HEK293T (cell line): Measurements from ENCODE around the gene ARID2.

Experiments
- CTCF ChIA-PET: fragments of 350-600 bp; formaldehyde crosslinking; extraction: SDS; loops from one replicate; lab custom pipeline; 2021; ENCODE audit warnings: antibody characterized with exemption, inconsistent platforms; lab: Yijun Ruan, JAX
- POLR2A ChIA-PET: fragments of 350-600 bp; formaldehyde crosslinking; extraction: SDS; loops from one replicate; lab custom pipeline; 2020; ENCODE audit warnings: antibody characterized with exemption, inconsistent platforms; lab: Yijun Ruan, JAX
- DNase-seq: peaks from one replicate; pipeline ENCODE4 v3.0.0; 2012; ENCODE audit warnings: mixed read lengths; ENCODE audit errors: extremely low spot score
- ARNT ChIP-seq: fragments of 450-650 bp; IDR thresholded peaks from 2 replicates; pipeline ENCODE4 v1.6.1; 2017; ENCODE audit warnings: mild to moderate bottlenecking
- BHLHE40 ChIP-seq: fragments of 450-650 bp; IDR thresholded peaks from 2 replicates; pipeline ENCODE4 v1.6.1; 2016; ENCODE audit warnings: mild to moderate bottlenecking, moderate library complexity, borderline replicate concordance
- CTBP1 ChIP-seq: fragments of 450-650 bp; IDR thresholded peaks from 2 replicates; pipeline ENCODE4 v1.6.1; 2016; ENCODE audit warnings: borderline replicate concordance
- ELF4 ChIP-seq: fragments of 450-650 bp; IDR thresholded peaks from 2 replicates; pipeline ENCODE4 v1.6.1; 2017; ENCODE audit warnings: antibody characterized with exemption
- FOXA1 ChIP-seq: fragments of 450-650 bp; IDR thresholded peaks from 2 replicates; pipeline ENCODE4 v1.6.1; 2016; ENCODE audit warnings: mild to moderate bottlenecking
- FOXK2 ChIP-seq: fragments of 450-650 bp; IDR thresholded peaks from 2 replicates; pipeline ENCODE4 v1.6.1; 2016; ENCODE audit warnings: mild to moderate bottlenecking
- FOXM1 ChIP-seq: fragments of 450-650 bp; IDR thresholded peaks from 2 replicates; pipeline ENCODE4 v1.6.1; 2017; ENCODE audit warnings: mild to moderate bottlenecking, borderline replicate concordance
- HDGF ChIP-seq: fragments of 450-650 bp; IDR thresholded peaks from 2 replicates; pipeline ENCODE4 v1.6.1; 2017; ENCODE audit warnings: antibody characterized with exemption, borderline replicate concordance
- L3MBTL2 ChIP-seq: fragments of 450-650 bp; conservative IDR thresholded peaks from 2 replicates; pipeline ENCODE4 v1.6.1; 2016; ENCODE audit warnings: mild to moderate bottlenecking
- LEF1 ChIP-seq: fragments of 450-650 bp; IDR thresholded peaks from 2 replicates; pipeline ENCODE4 v1.6.1; 2017; ENCODE audit warnings: mild to moderate bottlenecking, borderline replicate concordance
- NFRKB ChIP-seq: fragments of 450-650 bp; IDR thresholded peaks from 2 replicates; pipeline ENCODE4 v1.6.1; 2016; ENCODE audit warnings: mild to moderate bottlenecking, moderate library complexity
- PKNOX1 ChIP-seq: fragments of 450-650 bp; IDR thresholded peaks from 2 replicates; pipeline ENCODE4 v1.6.1; 2016
- SP1 ChIP-seq: fragments of 450-650 bp; IDR thresholded peaks from 2 replicates; pipeline ENCODE4 v1.6.1; 2017
- SUZ12 ChIP-seq: fragments of 450-650 bp; IDR thresholded peaks from 2 replicates; pipeline ENCODE4 v1.6.1; 2016; ENCODE audit warnings: mild to moderate bottlenecking
- TARDBP ChIP-seq: fragments of 450-650 bp; IDR thresholded peaks from 2 replicates; pipeline ENCODE4 v1.6.1; 2016
- ZNF384 ChIP-seq: fragments of 450-650 bp; IDR thresholded peaks from 2 replicates; pipeline ENCODE4 v1.6.1; 2016

Gene ARID2

GRCh38 chr12:45893240-45893639, 163.7 kb downstream of the ARID2 start:
- TF ChIP-seq NFRKB: no peak
- no peak for TF ChIP-seq FOXM1
- no peak for TF ChIP-seq TARDBP
- TF ChIP-seq ZNF384: no peak
- TF ChIP-seq FOXK2: no peak
- TF ChIP-seq ARNT: no peak
- TF ChIP-seq CTBP1: no peak
- TF ChIP-seq SUZ12: no peak
- TF ChIP-seq BHLHE40: no peak
- TF ChIP-seq SP1: no peak
- no peak for TF ChIP-seq HDGF
- no peak for TF ChIP-seq LEF1
- no peak for TF ChIP-seq L3MBTL2
- TF ChIP-seq ELF4: no peak
- peak; percentile 18 for DNase-seq
- ChIA-PET CTCF (no interaction called here), POLR2A (interaction anchor here (0.8 kb wide), 1 partner anchor 165 kb away, joined by 3 read pairs; no protein-coding TSS in a partner anchor)

- ChIA-PET CTCF (no interaction called here), POLR2A (no interaction called here)
- no peak for DNase-seq
- no peak for TF ChIP-seq ARNT
- TF ChIP-seq SUZ12: no peak
Measured at GRCh38 chr12:45895961-45896360, 166.5 kb downstream of the ARID2 start.

- TF ChIP-seq TARDBP (no peak), NFRKB (no peak), ZNF384 (no peak), FOXK2 (no peak), ELF4 (no peak), L3MBTL2 (no peak), FOXA1 (no peak), LEF1 (no peak), SUZ12 (no peak), BHLHE40 (no peak), ARNT (no peak)
- ChIA-PET POLR2A (no interaction called here), CTCF (no interaction called here)
- DNase-seq: no peak
Measured at GRCh38 chr12:45898094-45898493, 168.6 kb downstream of the ARID2 start.

DNA sequence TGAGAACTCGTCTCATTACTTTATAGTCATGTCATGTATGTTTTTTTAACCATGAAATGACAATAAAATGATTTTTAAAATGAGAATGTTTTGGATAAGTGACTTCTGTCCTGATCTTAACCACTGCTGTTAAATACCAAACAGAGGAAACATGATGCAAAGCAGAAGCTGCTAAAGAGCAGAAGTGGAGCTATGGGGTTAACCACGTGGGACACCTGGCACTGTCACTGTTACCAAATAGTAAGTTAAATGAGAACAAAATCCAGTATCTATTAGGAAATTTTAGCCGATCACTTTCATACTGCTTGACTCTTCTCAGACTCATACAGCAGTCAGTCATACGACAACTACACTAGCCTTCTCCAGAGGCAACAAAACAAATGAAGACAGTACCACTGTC, 178.4 kb downstream of the ARID2 start:
- DNase-seq: no peak
- no peak for TF ChIP-seq TARDBP
- TF ChIP-seq ZNF384: no peak
- TF ChIP-seq FOXM1: no peak
- TF ChIP-seq L3MBTL2: no peak
- no peak for TF ChIP-seq PKNOX1
- TF ChIP-seq ELF4: no peak
- TF ChIP-seq LEF1: no peak
- TF ChIP-seq NFRKB: no peak
- no peak for TF ChIP-seq ARNT
- TF ChIP-seq SUZ12: no peak
- no peak for TF ChIP-seq BHLHE40
- no peak for TF ChIP-seq CTBP1
- ChIA-PET CTCF (no interaction called here), POLR2A (no interaction called here)

GRCh38 chr12:45909041-45909713, 179.7 kb downstream of the ARID2 start:
- no peak for DNase-seq
- POLR2A ChIA-PET: no interaction called here
- no peak for TF ChIP-seq TARDBP
- no peak for TF ChIP-seq SUZ12
- no peak for TF ChIP-seq ELF4
- TF ChIP-seq ARNT: no peak
- TF ChIP-seq NFRKB: no peak
- no peak for TF ChIP-seq BHLHE40
- TF ChIP-seq PKNOX1: no peak
- no peak for TF ChIP-seq ZNF384
- no peak for TF ChIP-seq SP1
- no peak for TF ChIP-seq FOXM1
- no peak for TF ChIP-seq L3MBTL2
- CTCF ChIA-PET: no interaction called here

GRCh38 chr12:45912774-45913173, 183.3 kb downstream of the ARID2 start:
- no peak for DNase-seq

DNA sequence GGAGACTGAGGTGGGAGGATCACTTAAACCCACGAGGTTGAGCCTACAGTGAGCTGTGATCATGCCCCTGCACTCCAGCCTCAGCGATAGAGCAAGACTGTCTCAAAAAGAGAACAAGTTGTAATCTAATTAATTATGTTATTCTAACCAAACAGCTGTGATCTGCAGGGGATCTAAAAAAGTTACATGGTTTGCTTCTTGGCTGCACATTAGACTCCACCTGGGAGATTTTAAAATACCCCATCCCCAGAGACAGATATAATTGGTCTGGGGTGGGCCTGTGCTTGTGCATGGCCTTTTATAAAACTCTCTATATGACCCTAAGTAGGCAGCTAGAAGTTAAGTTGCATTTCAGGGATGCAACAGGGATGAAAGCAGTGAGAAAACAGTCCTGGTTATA, 184.1 kb downstream of the ARID2 start:
- CTCF ChIA-PET: no interaction called here
- DNase-seq: no peak
- TF ChIP-seq CTBP1: no peak
- TF ChIP-seq TARDBP: no peak
- TF ChIP-seq FOXM1: no peak
- TF ChIP-seq SP1: no peak
- no peak for TF ChIP-seq NFRKB
- no peak for TF ChIP-seq L3MBTL2
- POLR2A ChIA-PET: interaction anchor here (0.6 kb wide), 1 partner anchor 75 kb away, joined by 3 read pairs; no protein-coding TSS in a partner anchor

More at GRCh38 chr12:45912774-45913173, 183.3 kb downstream of the ARID2 start:
- ChIA-PET CTCF (no interaction called here), POLR2A (interaction anchor here (0.6 kb wide), 1 partner anchor 74 kb away, joined by 3 read pairs; no protein-coding TSS in a partner anchor)
- TF ChIP-seq ARNT (no peak), NFRKB (no peak), L3MBTL2 (no peak), BHLHE40 (no peak), ZNF384 (no peak), CTBP1 (no peak), LEF1 (no peak), SP1 (no peak), FOXM1 (no peak), SUZ12 (no peak)
